ENCODE measurements around the gene SOBP.

SOBP gene

DNA sequence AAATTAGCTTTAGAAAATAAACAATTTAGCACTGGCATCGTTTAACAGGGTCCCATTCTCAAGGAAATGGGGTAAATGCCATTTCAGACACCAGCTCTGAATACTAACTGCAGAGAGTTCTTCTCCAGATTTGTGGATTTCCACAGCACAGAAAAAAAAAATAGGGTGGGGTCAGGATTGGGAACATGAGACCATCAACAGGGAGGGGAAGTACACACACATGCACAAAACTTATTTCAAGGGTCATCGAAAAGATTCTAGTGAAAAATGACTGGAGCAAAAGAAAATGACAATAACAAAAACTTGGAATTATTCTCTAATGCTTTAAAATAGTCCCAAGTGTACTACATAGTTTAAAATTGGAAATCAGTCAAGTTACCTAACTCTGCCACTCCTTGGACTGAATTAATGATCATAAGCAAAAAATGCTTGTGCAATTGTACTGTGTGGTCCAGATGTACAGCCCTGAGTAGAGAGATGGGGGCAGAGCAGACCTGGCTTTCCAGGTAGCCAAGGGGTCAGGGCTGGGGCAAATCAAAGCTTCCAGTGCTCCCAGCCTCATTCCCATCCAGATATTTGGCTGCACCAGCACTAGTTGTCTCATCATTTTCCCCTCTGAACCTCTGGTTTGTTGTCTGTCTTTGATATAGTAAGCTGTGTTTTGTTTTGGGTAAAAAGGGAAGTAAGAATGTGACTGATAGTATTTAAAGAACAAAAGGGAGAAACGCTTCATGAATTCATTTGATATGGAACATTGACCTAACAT is 152.4 kb downstream of the SOBP start:
- no peak for DNase-seq

DNA sequence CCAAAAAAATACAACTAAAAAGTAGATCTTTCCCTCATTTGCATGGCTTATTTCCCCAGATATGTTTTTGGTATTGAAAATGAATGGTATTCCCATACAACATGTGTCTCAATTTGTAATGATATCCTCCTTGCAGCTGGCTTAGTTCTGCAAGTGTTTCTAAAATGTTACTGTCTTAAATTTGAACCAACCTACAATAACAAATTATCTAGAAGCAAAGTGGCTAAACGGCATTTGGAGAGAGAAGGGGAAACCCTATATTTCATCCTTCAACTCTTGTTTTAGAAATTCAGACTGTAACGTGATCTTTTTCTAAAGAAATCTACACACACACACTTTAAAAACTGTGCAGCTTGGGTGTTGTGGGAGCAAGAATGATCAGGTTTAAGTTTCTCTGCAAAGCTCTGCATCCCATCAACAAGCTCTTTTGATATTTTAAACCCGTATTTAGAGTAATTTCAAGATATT is 153.0 kb downstream of the SOBP start:
- no peak for DNase-seq

- no peak for DNase-seq
Observed at GRCh38 chr6:107644513-107644912, 154.6 kb downstream of the SOBP start.

DNA sequence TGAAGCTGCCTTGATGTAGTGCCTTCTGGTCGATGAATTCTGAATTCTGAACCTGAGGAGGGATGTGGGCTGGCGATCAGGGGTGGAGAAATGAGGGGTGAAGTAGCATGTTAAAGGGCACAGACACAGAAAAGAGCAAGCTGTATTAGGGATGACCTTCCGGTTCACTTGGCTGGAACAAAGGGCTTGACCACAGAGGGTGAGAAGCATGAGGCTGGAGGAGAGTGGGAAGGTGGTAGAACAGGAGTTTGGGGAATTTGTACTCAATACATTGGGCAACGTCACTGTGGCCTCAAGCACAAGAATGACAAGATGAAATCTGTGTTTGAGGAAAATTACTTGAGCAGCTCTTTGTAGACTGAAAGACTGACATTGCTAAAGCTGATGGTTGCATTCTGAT is 155.8 kb downstream of the SOBP start:
- DNase-seq: no peak

- no peak for DNase-seq
Observed at GRCh38 chr6:107646176-107646575, 156.3 kb downstream of the SOBP start.

DNA sequence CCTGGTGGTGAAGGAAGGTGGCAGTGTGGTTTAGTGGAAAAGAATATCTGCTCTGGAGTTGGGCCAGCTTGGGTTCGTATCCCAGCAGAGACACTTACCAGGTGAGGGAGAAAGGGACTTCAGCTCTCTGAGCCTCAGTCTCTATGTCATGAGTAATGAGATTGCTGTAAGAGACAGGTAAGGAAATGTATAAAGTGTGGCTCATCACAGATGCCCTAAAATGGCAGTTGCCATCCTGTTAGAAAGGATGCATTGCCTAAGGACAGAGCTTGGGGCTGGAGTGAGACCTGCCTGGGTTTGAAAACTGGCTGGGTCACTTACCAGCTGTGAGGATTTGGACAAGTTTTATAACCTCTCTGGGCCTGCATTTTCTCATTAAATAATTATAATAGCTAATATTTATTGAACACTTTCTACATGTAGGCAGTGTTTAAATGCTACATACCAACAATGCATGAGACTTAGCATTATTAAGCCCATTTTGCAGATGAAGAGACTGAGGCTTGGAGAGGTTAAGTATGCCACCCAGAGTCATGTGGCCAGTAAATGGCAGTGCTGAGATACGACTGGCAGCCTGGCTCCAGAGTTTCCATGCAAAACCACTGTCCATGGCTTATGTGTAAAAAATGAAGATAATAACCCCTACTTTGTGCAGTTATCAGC is 157.0 kb downstream of the SOBP start:
- DNase-seq: no peak

DNA sequence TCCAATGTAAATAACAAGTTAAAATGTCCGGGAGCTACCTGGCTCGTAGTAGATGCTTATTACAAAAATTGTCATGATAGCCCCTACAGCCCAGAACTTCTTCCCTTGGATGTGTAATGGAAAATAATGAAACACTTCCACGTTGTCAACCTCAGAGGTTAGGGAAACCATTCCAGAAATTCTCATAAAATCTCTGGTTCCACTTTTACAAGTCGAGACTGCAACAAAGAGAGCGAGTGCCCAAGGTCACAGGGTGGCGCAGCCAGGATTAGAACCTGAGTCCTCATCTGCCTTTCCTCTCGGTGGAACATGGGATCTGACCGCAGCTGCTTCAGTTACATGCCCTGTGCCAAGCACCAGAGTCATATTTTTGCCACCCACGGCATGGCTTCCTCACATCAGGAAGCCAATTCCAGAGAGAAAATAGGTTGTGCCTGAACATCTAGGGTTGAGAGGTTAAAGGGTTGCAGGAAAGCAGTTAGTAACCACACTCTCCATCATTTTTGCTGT is 157.6 kb downstream of the SOBP start:
- DNase-seq: no peak

- no peak for DNase-seq
Observed at GRCh38 chr6:107648983-107649382, 159.1 kb downstream of the SOBP start.

- no peak for DNase-seq
Observed at GRCh38 chr6:107652526-107653182, 162.7 kb downstream of the SOBP start.

DNA sequence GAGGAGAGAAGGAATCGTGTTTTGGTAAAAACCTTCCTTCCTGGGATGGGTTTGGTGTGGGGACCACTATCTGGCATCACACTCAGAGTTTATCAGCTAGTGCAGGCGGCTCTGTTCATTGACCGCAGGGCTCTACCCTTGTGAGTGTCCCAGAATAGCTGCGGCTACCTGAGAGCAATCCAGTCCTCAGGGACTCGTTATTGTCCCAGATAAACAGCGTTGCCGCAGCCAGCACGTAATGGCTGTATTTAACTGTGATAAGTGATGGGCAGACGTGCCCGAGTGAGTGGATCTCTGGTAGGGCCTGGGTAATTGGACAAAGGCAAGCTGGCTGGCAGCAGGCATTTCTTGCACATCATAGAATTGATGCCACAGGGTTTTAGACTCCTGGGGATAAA is 163.3 kb downstream of the SOBP start:
- DNase-seq: no peak

- DNase-seq: no peak
Observed at GRCh38 chr6:107653861-107654394, 164.0 kb downstream of the SOBP start.

- no peak for DNase-seq
Observed at GRCh38 chr6:107654764-107655163, 164.8 kb downstream of the SOBP start.

- no peak for DNase-seq
Observed at GRCh38 chr6:107655245-107655644, 165.3 kb downstream of the SOBP start.

DNA sequence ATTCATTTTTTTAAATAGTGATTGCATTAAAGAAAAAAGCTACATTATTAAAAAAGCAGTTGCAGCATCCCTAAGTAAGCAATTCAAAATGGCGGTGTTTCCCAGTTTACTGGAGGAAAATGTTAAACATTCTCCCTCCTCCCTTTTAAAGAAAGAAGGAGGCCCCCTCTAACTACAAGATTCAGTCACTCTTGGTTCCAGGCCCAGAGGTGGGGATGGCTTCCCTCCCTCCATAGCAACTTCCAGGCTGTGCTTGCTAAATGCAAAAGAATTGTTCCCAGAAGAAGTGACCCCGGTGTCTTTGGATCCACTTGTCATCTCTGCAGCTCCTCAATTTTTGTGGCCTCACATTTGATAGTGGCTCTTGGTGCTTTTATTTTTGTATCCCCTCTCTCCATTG is 165.9 kb downstream of the SOBP start:
- DNase-seq: no peak

DNA sequence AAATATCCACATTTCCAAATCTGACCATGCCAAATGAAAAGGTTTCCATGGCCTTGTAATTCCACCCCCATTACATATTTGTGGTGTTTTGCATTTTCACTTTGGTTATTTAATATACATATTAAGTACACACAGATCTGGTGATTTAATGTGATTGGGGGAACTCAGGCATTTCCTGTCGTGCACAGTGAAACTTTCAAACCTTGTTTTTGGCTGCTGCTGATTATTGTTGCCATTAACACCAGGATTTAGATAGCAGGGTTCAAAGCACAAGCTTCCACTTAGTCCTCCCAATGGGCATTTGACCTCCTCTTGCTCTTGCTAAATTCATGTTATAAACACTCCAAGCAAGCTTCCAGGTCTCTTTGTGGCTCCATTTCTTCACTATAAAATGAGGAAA is 166.5 kb downstream of the SOBP start:
- DNase-seq: no peak

DNA sequence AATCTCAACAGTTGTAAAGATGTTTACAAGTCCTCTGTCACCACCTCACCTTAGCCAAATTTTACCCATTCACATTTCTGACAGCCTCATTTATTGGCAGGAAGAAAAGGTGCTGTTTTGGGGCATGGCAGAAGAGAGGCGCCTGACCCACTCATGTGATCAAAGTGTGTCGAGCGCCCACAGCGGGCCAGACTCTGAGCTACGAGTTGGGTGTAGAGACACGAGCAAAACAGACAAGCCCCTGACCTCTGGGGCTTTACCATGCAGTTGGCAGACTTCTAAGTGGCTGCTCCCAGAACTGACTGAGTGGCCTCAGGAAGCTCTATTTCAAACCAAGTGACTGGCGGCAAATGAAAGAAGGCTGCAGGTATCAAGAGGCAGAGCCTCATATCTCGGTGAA is 167.0 kb downstream of the SOBP start:
- DNase-seq: no peak

GRCh38 chr6:107657373-107657754 is 167.4 kb downstream of the SOBP start:
- DNase-seq: no peak

- DNase-seq: peak; percentile 69
Observed at GRCh38 chr6:107657755-107658461, 168.0 kb downstream of the SOBP start.

DNA sequence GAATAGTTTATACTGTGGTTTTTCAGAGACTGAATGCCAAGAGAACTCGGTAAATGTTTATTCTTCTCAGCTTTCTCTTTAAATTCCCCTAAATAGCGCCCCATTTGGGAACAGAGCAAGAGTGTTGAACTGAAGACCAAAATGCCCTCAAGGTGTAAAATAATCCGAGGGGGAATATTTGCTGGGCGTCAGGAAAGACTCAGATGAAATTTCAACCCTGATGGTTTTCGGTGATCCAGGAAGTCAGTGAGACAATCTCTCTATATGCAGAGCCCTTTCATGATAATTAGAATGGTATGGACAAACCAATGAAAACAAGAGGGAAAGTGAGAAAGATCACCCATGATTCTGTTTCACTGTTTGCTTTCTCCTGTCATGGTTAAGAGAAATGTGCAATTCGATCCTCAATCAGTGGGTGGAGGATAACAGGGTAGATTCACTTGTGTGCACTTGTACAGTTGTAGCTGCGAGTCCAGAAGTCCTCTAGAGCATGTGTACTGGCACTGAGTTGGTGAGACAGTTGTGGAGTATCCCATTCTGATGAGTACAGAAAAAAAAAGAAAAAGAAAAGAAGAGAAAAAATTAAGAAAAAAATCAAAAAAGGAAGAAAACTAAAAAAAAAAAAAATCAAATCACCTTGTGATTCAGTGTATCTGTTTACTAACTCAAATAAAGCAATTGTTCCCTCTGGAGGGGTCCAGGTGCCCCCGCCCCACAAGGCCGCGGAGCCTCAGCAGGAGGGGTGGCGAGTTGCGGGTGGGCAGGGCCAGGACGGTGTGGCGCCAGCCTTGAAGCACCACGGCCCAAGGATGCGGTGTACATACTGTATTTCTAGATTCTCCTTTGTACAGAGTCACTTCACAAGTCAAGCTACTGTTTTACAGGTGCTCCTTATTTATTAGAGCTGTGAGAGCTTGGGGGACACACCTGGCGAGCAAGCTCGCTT is 169.3 kb downstream of the SOBP start:
- no peak for DNase-seq

DNA sequence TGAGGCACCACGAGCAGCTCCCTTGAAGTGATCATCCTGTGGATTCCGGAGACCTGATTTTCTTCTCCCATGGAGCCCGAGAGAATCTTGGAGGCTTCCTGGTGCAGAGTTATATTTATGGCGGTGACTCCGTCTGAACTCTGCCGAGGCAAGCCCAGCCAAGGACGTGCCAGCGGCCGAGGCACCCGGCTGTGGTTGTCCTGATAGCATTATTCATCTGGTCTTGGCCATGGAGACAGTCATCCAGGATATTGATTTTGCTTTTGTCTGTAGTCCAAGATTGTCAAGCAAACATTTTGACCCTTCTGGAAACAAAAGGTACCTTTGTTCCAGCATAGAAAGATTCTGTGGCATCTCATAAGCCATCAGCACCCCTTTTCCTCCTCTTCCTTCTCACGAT is 170.9 kb downstream of the SOBP start:
- no peak for DNase-seq

DNA sequence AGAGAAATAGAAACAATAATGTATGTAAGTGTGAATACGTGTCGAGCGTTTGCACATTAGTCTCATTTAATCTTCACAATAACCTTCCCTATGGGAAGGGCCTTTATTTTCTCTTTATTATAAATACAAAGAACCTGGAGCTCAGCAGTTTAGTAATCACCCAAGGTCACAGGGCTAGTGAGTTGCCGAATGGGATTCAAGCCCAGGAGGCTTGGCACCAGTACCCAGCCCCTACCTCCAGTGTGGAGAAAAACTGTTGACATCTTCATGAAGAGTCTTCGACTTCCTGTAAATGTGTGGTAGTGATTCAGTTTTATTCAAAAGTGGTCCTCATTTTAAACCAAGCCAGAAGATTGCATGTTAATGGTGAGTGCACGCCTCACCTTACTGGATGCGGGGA is 171.4 kb downstream of the SOBP start:
- no peak for DNase-seq
